ENCODE results near the gene MYO19.

The MYO19 gene

GRCh38 chr17:36534840-36535668, at the start of gene MYO19, which contains the start of gene PIGW:
Gene MYO19 (minus strand): TSS chr17:36534868. CDS start chr17:36532538, 2,330 bp downstream.
Gene PIGW (plus strand): TSS chr17:36534987. CDS start chr17:36537102, 2,115 bp downstream.
- DNase-seq (ENCODE audit: extremely low spot score), result peak; percentile 92
- TF ChIP-seq CTCF (IDR thresholded peaks at IDR 0.05; ENCODE audit: control extremely low read depth, extremely low read depth, low read depth, missing control alignments), result peak; percentile 31
- ChIA-PET POLR2A (interaction anchor here (0.6 to 1.2 kb wide), 4 partner anchors 10 to 858 kb away, joined by 3 to 6 read pairs (median 4); no protein-coding TSS in a partner anchor), CTCF (interaction anchor here (0.7 to 2.4 kb wide), 12 partner anchors 10 to 52 kb away, joined by 3 to 14 read pairs (median 4); partner anchors contain the start of gene GGNBP2)

- POLR2A ChIA-PET, result no interaction called here
- CTCF ChIA-PET, result no interaction called here
- no peak for TF ChIP-seq CTCF (IDR thresholded peaks at IDR 0.05; ENCODE audit: control extremely low read depth, extremely low read depth, low read depth, missing control alignments)
- no peak for DNase-seq (ENCODE audit: extremely low spot score)
These were observed 49.1 kb upstream of the MYO19 start for GRCh38 chr17:36583787-36584186.

- DNase-seq (ENCODE audit: extremely low spot score), result no peak
- no peak for TF ChIP-seq CTCF (IDR thresholded peaks at IDR 0.05; ENCODE audit: control extremely low read depth, extremely low read depth, low read depth, missing control alignments)
- ChIA-PET CTCF (interaction anchor here (1.0 kb wide), 1 partner anchor 13 kb away, joined by 4 read pairs; no protein-coding TSS in a partner anchor), POLR2A (no interaction called here)
These were observed 44.0 kb upstream of the MYO19 start for GRCh38 chr17:36578671-36579070.

GRCh38 chr17:36576793-36577192, 42.1 kb upstream of the MYO19 start:
- TF ChIP-seq CTCF (IDR thresholded peaks at IDR 0.05; ENCODE audit: control extremely low read depth, extremely low read depth, low read depth, missing control alignments), result no peak
- ChIA-PET CTCF (no interaction called here), POLR2A (no interaction called here)
- DNase-seq (ENCODE audit: extremely low spot score), result no peak

- ChIA-PET POLR2A (no interaction called here), CTCF (no interaction called here)
- DNase-seq (ENCODE audit: extremely low spot score), result no peak
- no peak for TF ChIP-seq CTCF (IDR thresholded peaks at IDR 0.05; ENCODE audit: control extremely low read depth, extremely low read depth, low read depth, missing control alignments)
These were observed 40.4 kb upstream of the MYO19 start for GRCh38 chr17:36575028-36575427.

- no peak for TF ChIP-seq CTCF (IDR thresholded peaks at IDR 0.05; ENCODE audit: control extremely low read depth, extremely low read depth, low read depth, missing control alignments)
- DNase-seq (ENCODE audit: extremely low spot score), result no peak
- CTCF ChIA-PET, result interaction anchor here (0.7 to 1.2 kb wide), 2 partner anchors 9 to 13 kb away, joined by 3 to 4 read pairs; no protein-coding TSS in a partner anchor
- POLR2A ChIA-PET, result no interaction called here
These were observed 31.4 kb upstream of the MYO19 start for GRCh38 chr17:36566081-36566480.

All from GM10248 (cell line).